ENCODE measurements around the gene NCAPD3.
"Not testable (repeated sequence)": the region's sequence is repeated elsewhere in the genome, so short reads cannot be mapped to it uniquely, and the experiment has no call there.

NCAPD3 gene

GRCh38 chr11:134119094-134119493, 104.7 kb downstream of the NCAPD3 start:
- ATAC-seq = peak; percentile 48
- no peak for TF ChIP-seq ZNF8 (CRISPR knock-in tag; IDR thresholded peaks at IDR 0.05)
- TF ChIP-seq ESRRG (CRISPR knock-in tag; IDR thresholded peaks at IDR 0.05) = no peak
- TF ChIP-seq ZNF70 (CRISPR knock-in tag; IDR thresholded peaks at IDR 0.05) = no peak
- TF ChIP-seq ZFP30 (CRISPR knock-in tag; IDR thresholded peaks at IDR 0.05) = no peak
- TF ChIP-seq, protein P1, sequence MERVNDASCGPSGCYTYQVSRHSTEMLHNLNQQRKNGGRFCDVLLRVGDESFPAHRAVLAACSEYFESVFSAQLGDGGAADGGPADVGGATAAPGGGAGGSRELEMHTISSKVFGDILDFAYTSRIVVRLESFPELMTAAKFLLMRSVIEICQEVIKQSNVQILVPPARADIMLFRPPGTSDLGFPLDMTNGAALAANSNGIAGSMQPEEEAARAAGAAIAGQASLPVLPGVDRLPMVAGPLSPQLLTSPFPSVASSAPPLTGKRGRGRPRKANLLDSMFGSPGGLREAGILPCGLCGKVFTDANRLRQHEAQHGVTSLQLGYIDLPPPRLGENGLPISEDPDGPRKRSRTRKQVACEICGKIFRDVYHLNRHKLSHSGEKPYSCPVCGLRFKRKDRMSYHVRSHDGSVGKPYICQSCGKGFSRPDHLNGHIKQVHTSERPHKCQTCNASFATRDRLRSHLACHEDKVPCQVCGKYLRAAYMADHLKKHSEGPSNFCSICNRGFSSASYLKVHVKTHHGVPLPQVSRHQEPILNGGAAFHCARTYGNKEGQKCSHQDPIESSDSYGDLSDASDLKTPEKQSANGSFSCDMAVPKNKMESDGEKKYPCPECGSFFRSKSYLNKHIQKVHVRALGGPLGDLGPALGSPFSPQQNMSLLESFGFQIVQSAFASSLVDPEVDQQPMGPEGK (CRISPR knock-in tag; IDR thresholded peaks at IDR 0.05; ENCODE audit: borderline replicate concordance) = no peak
- no peak for TF ChIP-seq ISL1 (CRISPR knock-in tag; IDR thresholded peaks at IDR 0.05)
- no peak for TF ChIP-seq BACH2 (CRISPR knock-in tag; IDR thresholded peaks at IDR 0.05; ENCODE audit: borderline replicate concordance)
- no peak for TF ChIP-seq PPARA (CRISPR knock-in tag; IDR thresholded peaks at IDR 0.05; ENCODE audit: borderline replicate concordance)
- no peak for TF ChIP-seq CREB5 (CRISPR knock-in tag; IDR thresholded peaks at IDR 0.05; ENCODE audit: low read depth)
- TF ChIP-seq ZFP3 (CRISPR knock-in tag; IDR thresholded peaks at IDR 0.05) = no peak
- no peak for TF ChIP-seq ZNF565 (CRISPR knock-in tag; conservative IDR thresholded peaks at IDR 0.05; ENCODE audit: low read depth)
- no peak for TF ChIP-seq TOX (CRISPR knock-in tag; IDR thresholded peaks at IDR 0.05; ENCODE audit: borderline replicate concordance)
- TF ChIP-seq GLIS3 (CRISPR knock-in tag; IDR thresholded peaks at IDR 0.05) = no peak
- TF ChIP-seq, protein P2, sequence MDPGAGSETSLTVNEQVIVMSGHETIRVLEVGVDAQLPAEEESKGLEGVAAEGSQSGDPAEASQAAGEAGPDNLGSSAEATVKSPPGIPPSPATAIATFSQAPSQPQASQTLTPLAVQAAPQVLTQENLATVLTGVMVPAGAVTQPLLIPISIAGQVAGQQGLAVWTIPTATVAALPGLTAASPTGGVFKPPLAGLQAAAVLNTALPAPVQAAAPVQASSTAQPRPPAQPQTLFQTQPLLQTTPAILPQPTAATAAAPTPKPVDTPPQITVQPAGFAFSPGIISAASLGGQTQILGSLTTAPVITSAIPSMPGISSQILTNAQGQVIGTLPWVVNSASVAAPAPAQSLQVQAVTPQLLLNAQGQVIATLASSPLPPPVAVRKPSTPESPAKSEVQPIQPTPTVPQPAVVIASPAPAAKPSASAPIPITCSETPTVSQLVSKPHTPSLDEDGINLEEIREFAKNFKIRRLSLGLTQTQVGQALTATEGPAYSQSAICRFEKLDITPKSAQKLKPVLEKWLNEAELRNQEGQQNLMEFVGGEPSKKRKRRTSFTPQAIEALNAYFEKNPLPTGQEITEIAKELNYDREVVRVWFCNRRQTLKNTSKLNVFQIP (CRISPR knock-in tag; IDR thresholded peaks at IDR 0.05; ENCODE audit: borderline replicate concordance, low read depth) = no peak
- TF ChIP-seq ZC3H10 (CRISPR knock-in tag; IDR thresholded peaks at IDR 0.05) = no peak
- TF ChIP-seq RARB (CRISPR knock-in tag; IDR thresholded peaks at IDR 0.05) = no peak
- no peak for TF ChIP-seq OSR1 (CRISPR knock-in tag; IDR thresholded peaks at IDR 0.05)
- TF ChIP-seq, protein P3, sequence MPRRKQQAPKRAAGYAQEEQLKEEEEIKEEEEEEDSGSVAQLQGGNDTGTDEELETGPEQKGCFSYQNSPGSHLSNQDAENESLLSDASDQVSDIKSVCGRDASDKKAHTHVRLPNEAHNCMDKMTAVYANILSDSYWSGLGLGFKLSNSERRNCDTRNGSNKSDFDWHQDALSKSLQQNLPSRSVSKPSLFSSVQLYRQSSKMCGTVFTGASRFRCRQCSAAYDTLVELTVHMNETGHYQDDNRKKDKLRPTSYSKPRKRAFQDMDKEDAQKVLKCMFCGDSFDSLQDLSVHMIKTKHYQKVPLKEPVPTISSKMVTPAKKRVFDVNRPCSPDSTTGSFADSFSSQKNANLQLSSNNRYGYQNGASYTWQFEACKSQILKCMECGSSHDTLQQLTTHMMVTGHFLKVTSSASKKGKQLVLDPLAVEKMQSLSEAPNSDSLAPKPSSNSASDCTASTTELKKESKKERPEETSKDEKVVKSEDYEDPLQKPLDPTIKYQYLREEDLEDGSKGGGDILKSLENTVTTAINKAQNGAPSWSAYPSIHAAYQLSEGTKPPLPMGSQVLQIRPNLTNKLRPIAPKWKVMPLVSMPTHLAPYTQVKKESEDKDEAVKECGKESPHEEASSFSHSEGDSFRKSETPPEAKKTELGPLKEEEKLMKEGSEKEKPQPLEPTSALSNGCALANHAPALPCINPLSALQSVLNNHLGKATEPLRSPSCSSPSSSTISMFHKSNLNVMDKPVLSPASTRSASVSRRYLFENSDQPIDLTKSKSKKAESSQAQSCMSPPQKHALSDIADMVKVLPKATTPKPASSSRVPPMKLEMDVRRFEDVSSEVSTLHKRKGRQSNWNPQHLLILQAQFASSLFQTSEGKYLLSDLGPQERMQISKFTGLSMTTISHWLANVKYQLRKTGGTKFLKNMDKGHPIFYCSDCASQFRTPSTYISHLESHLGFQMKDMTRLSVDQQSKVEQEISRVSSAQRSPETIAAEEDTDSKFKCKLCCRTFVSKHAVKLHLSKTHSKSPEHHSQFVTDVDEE (CRISPR knock-in tag; IDR thresholded peaks at IDR 0.05) = no peak
- TF ChIP-seq ARNTL (CRISPR knock-in tag; IDR thresholded peaks at IDR 0.05; ENCODE audit: borderline replicate concordance, low read depth) = no peak
- no peak for TF ChIP-seq CSDC2 (CRISPR knock-in tag; IDR thresholded peaks at IDR 0.05)

DNA sequence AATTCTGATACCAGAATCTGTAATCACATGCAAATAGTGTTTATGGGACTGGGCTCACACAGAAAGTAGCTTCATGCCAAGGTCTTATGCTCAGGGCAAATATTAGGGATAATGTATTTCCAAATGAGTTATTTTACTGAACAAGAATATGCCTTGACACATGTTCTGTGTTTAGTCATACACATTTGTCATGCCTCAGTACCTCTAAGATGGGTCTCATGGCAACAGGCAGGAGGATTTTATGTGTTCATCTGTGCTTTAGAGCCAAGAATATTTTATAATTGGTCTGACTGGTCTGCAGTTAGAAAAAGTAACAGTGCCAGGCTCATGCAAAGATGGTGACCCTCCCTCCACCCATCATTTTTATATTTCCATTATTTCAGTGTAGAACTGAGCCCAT, 105.8 kb downstream of the NCAPD3 start:
- ATAC-seq = no peak
- TF ChIP-seq ESRRG (CRISPR knock-in tag; IDR thresholded peaks at IDR 0.05) (no peak), SNAI2 (CRISPR knock-in tag; IDR thresholded peaks at IDR 0.05) (no peak)

- ATAC-seq = no peak
- TF ChIP-seq TCF4 (CRISPR knock-in tag; IDR thresholded peaks at IDR 0.05; ENCODE audit: borderline replicate concordance) (no peak), RARB (CRISPR knock-in tag; IDR thresholded peaks at IDR 0.05) (no peak), CREB5 (CRISPR knock-in tag; IDR thresholded peaks at IDR 0.05; ENCODE audit: low read depth) (no peak), ZNF565 (CRISPR knock-in tag; conservative IDR thresholded peaks at IDR 0.05; ENCODE audit: low read depth) (no peak), SNAI2 (CRISPR knock-in tag; IDR thresholded peaks at IDR 0.05) (no peak)
- TF ChIP-seq, protein P2 (CRISPR knock-in tag; IDR thresholded peaks at IDR 0.05; ENCODE audit: borderline replicate concordance, low read depth) = no peak
Measured at GRCh38 chr11:134116210-134116609, 107.6 kb downstream of the NCAPD3 start.

GRCh38 chr11:134113787-134114186, 110.0 kb downstream of the NCAPD3 start:
- not testable (repeated sequence) for ATAC-seq
